GM18870 (cell line): ENCODE results near the gene LDLRAD2.

Experiments used
- ATAC-seq: cut with Tn5 transposase; IDR thresholded peaks from one replicate; pipeline ENCODE4 v1.9.1; 2021; ENCODE audit warnings: moderate library complexity; ENCODE audit not compliant: unreplicated experiment

LDLRAD2 gene

DNA sequence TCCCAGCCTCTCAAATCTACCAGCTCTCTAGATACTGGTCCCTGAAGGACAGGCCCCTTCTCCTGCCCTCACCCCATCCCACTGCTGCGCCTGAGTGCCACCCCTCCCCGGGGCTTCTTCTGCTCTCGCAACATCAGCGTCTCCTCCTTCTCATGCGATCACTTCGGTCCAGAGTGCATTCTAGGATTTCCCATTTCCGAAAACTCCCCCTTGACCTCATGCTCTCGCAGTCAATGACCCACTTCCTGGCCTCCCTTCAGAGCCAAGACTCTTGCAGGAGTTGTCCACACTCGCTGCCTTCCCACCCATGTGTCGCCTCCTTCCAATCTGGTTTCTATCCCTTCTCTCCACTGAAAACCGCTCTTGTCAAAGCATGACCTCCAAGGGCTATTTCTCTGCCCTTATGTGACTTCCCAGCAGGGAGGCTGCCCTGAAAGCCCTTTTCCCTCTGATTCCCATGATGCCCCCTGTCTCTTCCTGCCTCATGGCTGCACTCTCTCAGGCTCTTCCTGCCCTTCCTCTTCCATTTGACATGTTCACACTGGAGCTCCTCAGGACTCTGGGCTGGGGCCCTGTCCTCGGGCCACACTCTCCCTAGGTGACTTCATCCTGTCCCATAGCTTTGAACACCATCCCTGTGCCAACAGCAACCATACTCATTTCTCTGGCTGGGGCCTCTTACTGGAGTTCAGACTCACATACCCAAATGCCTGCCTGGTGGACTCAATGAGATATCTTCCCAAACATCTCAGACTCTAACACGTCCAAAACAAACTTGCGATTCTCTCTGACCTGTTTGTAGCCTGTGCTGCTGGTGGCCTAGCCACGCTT, 46.0 kb downstream of the LDLRAD2 start:
- ATAC-seq, result no peak

- ATAC-seq, result no peak
These were observed 47.7 kb downstream of the LDLRAD2 start for GRCh38 chr1:21859669-21860179.

DNA sequence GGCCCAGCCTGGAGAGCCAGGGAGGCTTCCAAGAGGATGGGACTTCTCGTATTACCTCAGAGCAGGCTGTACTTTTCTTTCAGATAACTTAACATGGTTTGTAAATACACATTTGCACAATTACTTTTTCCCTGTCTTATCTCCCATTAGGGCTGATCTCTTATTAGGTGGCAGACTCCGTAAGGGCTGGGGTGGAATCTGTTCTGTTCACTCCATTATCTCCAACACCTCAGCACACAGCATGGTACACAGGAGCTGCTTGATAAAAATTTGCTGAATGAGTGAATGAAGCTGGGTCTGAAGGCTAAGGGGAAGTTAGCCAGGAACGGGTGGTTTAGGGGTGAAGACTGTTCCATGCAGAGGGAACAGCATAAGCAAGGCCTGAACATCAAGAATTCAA, 48.9 kb downstream of the LDLRAD2 start:
- ATAC-seq, result no peak

DNA sequence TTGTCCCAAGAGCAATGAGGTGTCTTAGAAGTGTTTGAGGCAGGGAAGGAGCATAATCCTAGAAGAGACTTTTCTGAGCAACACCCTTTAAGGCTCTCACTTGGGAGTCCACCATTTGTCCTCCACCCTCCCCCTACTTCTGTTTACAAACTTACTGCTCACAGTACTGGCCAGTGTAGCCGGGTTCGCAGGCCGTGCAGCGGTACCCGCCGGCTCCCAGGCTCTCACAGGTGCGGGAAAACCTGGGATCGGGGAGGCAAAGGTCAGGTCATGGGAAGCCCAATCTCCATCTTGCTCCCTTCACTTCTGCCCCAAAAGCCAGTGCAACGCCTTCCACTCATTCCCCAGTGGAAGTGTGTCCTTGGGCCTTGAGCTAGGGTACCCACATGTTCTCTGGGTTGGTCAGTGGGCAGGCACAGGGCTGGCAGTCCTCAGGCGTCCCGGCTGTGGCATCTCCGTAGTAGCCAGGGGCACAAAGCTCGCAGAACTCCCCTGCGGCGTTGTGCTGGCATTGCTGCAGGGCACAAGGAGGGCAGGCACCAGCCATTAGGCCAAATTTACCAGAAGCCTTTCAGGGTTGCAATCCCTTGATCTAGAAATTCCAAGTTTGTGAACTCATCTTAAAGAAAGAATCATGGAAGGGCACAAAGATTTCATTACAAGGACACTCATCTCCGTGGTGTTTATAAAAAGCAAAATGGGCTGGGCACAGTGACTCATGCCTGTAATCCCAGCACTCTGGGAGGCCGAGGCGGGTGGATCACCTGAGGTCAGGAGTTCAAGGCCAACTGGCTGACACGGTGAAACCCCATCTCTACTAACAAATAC, 49.8 kb downstream of the LDLRAD2 start:
- no peak for ATAC-seq

DNA sequence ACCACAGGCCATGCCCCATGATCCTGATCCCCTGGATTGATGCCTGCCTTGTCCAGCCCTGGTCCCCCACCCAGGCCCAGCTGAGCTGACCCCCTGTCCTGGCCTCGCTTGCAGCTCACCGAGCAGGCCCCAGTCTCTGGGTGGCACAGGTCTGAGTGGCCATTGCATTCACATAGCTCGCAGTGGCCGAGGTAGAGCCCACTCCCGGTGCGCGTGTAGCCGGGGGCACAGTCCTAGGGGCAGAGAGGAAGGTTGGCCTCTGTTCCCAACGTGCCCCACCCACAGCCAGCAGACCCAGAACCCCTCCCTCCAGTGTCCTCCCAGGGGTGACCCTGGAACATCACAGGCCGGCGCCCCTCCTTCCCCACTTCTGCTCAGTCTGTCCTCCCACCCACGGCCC, 51.9 kb downstream of the LDLRAD2 start:
- no peak for ATAC-seq

GRCh38 chr1:21864730-21865129, 52.7 kb downstream of the LDLRAD2 start:
- no peak for ATAC-seq

DNA sequence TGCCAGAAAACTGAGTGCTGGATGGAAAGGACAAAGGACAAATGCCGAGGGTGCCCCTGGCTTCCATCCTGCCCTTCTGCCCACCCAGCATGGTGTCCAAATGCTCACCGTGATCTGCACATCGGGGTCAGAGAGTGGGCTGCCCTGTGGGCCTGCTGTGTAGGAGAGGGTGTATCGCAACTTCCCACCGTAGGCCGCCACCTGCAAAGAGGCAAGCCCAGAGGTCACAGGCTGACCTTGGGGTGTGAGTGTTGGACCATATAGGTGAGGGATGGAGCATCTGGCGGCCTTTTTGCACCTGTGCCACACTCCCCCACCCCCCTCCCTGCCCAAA, 53.5 kb downstream of the LDLRAD2 start:
- no peak for ATAC-seq

- ATAC-seq, result peak; percentile 65
These were observed 54.1 kb downstream of the LDLRAD2 start for GRCh38 chr1:21865943-21866706.

GRCh38 chr1:21866707-21867043, 54.6 kb downstream of the LDLRAD2 start:
- no peak for ATAC-seq

DNA sequence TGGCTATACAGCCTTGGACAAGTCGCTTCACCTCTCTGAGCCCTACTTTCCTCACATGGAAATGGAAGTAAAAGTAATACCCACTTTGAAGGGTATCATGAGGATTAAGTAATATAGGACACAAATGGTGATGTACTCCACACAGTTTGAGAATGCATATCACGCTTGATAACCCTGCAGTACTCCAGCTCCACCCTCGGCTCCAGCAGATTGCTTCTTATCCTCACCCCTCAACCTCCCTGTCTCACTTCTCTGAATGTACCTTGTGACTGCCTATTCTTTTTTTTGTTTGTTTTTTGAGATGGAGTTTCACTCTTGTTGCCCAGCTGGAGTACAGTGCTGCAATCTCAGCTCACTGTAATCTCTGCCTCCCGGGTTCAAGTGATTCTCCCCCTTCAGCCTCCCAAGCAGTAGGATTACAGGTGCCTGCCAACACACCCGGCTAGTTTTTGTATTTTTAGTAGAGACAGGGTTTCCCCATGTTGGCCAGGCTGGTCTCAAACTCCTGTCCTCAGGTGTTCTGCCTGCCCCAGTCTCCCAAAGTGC, 55.5 kb downstream of the LDLRAD2 start:
- no peak for ATAC-seq

DNA sequence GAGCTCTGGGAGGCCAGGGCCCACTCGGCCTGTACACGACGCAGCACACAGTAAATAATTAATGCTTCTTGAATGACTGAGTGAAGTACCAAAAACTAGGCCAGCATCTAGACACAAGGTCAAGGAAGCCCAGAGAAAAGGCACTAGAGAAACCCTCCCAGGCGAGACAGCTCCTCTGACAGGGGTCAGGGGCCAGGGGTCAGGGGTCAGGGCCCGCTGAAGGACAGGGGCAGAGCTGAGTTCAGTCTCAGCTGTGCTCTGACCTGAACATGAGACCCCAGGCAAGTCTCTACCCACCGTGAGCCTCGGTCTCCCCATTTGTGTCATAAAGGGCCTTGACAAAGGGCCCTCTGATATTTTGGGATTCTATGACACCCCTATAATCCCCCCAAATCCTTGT, 56.4 kb downstream of the LDLRAD2 start:
- ATAC-seq, result no peak

DNA sequence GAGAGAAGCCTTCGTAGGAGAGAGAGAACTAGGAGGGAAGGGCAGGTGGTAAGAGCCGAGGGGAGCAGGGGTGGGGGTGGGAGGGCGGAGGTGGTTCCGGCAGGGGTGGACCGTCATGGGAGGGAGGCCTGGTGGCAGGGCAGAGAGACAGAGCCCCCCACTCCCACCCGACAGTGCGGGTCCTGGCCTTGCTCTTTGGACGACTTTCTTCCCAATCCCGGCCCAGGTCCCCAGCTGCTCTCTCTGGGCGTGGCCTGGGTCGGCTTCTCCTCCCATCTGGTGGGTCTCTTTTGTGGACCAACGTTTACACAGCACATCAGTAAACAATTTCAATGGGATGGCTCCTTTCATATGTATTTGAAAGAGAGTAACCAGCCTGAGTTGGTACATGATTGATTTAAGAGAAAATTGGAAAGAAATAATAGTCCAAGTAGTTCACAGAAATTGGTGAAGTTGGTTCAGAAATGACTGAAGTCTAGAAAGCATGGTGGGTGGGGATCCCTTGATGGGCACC, 56.9 kb downstream of the LDLRAD2 start:
- no peak for ATAC-seq

DNA sequence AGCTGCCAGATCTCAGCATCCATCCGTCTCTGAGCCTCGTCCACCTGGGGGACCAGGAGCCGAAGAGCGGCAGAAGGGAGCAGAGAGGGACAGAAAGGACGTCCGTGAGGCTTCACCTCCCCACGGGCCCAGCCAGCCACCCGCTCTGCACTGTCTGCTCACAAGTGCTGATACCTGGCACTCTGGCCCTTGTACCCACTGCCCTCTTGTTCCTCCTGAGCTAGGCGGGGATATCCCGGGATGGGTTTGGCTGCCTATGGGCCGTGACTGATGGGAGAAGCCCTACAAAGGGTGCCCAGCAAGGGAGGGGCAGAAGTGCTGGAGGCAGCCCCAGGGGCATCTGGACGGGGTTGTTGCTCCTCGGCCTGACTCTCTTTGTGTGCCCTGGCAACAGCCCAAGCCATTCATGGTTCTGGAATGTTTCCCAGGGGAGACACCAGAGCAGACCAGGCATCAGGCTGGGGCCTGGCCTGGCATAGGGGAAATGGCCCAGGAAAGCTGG, 57.6 kb downstream of the LDLRAD2 start:
- no peak for ATAC-seq

- no peak for ATAC-seq
These were observed 58.5 kb downstream of the LDLRAD2 start for GRCh38 chr1:21870611-21871010.

DNA sequence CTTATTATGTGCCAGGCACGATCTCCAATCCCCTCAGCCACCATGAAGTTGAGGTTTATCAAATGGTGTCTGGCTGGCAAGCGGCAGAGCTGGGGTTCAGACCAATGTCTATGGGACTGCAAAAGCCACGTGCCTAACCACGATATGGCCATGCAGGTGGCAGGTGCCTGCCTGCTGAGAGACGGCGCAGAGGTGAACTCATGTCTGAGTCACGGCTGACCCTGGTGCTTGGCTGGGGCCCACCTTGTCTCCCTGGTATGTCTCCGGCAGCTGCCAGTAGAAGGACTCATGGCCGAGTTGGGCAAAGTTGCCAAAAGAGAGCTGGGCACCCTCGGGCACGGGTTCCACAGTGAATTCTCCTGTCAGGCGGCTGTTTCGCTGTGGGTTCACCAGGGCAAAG, 59.9 kb downstream of the LDLRAD2 start:
- no peak for ATAC-seq

GRCh38 chr1:21872445-21873079, 60.5 kb downstream of the LDLRAD2 start:
- no peak for ATAC-seq

- no peak for ATAC-seq
These were observed 61.1 kb downstream of the LDLRAD2 start for GRCh38 chr1:21873174-21873573.

GRCh38 chr1:21873761-21874160, 61.7 kb downstream of the LDLRAD2 start:
- ATAC-seq, result no peak

DNA sequence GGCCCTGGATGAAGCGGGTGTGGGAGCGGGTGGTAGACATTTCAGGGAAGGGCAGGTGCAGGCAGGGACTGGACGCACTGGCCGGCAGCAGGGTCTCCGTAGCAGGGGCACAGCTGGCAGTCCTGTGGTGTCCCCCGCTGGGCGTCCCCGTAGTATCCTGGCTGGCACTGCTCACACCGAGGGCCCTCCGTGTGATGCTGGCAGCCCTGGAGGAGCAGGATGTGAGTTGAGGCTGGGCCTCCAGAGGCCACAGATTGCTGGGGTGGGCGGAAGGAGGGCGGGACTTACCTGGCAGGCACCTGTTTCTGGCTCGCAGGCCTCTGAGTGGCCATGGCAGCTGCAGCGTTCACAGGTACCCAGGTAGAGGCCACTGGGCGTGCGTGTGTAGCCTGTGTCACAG, 62.3 kb downstream of the LDLRAD2 start:
- ATAC-seq, result no peak
